ENCODE measurements around the gene VWA3B. TPM values are rescaled to one million over a fixed set of nuclear protein-coding genes. Genes with fewer than 3 reads are reported as not detected.

The VWA3B gene
- total and polyA plus RNA-seq, 12 donors = 0.06 to 1.4 (median 0.62) TPM; not detected in 1

GRCh38 chr2:98355881-98356280, 268.9 kb downstream of the VWA3B start:
- Histone ChIP-seq H3K4me1 (no peaks in the 10 kb centered on the region), H3K36me3 (no peaks in the 10 kb centered on the region), H3K9me3 (peaks cover 0 to 10% (median 0%) of the 10 kb centered on the region in 11 donors), H3K27me3 (peaks cover 0 to 50% (median 11%) of the 10 kb centered on the region in 7 donors), H3K4me3 (no peak overlapping the region), H3K27ac (no peak overlapping the region)
- no peak for ATAC-seq
- intact Hi-C loops (cut with DNase I) = no loop called here
- no peak for TF ChIP-seq CTCF (IDR thresholded peaks at IDR 0.05)
- DNase-seq = no peak
- WGBS, 2 donors = 27 to 31% methylated on average over 3 of the region's 3 CpGs

DNA sequence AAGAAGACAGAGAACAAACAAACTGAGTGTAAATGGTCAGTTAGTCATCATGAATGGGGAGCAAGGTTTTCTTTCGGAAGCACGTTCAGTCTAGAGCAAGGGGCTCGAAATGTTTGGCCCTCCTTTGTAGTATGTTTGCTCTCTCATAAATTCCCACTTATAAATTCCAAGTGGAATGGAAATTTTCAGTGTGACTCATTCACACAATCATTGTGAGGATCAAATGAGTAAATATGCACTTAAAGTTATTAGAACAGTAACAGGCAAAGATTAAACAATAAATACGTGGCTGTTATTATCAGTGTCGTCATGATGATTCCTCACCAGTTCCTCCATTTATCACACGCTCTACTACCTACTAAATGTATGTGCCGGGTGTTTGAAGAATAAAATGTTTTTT, 269.8 kb downstream of the VWA3B start:
- DNase-seq (no peak), ATAC-seq (no peak)
- H3K36me3 ChIP-seq = no peaks in the 10 kb centered on the region
- H3K27ac ChIP-seq = no peak overlapping the region
- TF ChIP-seq CTCF (IDR thresholded peaks at IDR 0.05) = no peak
- 87 to 88% methylated on average over 7 of the region's 7 CpGs for WGBS, 2 donors
- H3K4me3 ChIP-seq = no peak overlapping the region
- H3K4me1 ChIP-seq = no peaks in the 10 kb centered on the region
- H3K27me3 ChIP-seq = peaks cover 0 to 41% (median 7%) of the 10 kb centered on the region in 7 donors
- H3K9me3 ChIP-seq = peaks cover 0 to 10% (median 0%) of the 10 kb centered on the region in 11 donors
- intact Hi-C loops (cut with DNase I) = no loop called here

DNA sequence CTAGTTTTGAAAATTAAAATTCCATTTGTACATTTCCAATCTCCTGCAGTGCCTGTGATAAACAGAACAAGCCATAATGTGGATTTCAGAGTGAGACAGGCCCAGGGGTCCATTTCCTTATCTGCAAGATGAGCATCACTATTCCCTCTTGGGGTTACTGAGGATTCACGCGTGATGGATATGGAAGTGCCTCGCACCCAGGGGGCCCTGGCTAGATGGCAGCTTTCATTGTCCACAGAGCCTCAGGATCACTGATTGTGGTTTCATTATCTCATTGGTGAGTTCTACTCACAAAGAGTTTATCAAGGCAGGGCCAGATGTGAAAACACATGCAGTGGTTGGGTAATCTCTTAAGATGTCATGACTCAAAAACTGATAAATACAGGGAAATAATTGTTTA, 270.9 kb downstream of the VWA3B start:
- H3K27ac ChIP-seq = no peak overlapping the region
- no peak for DNase-seq
- ATAC-seq = no peak
- H3K4me3 ChIP-seq = no peak overlapping the region
- intact Hi-C loops (cut with DNase I) = no loop called here
- peaks cover 0 to 30% (median under 1%) of the 10 kb centered on the region in 7 donors for H3K27me3 ChIP-seq
- no peaks in the 10 kb centered on the region for H3K4me1 ChIP-seq
- TF ChIP-seq CTCF (IDR thresholded peaks at IDR 0.05) = no peak
- H3K36me3 ChIP-seq = no peaks in the 10 kb centered on the region
- 38 to 47% methylated on average over 3 of the region's 3 CpGs for WGBS, 2 donors
- peaks cover 0 to 10% (median 0%) of the 10 kb centered on the region in 11 donors for H3K9me3 ChIP-seq

GRCh38 chr2:98359986-98360385, 273.0 kb downstream of the VWA3B start:
- ATAC-seq (no peak), DNase-seq (no peak)
- Histone ChIP-seq H3K9me3 (peaks cover 0 to 11% (median 0%) of the 10 kb centered on the region in 11 donors), H3K4me3 (no peak overlapping the region), H3K27me3 (peaks cover 0 to 19% (median 0%) of the 10 kb centered on the region in 7 donors), H3K4me1 (no peaks in the 10 kb centered on the region), H3K27ac (no peak overlapping the region), H3K36me3 (no peaks in the 10 kb centered on the region)
- TF ChIP-seq CTCF (IDR thresholded peaks at IDR 0.05) = no peak
- intact Hi-C loops (cut with DNase I) = no loop called here
- WGBS, 2 donors = 68 to 93% methylated on average over 1 of the region's 1 CpG

Other genes with a start within 250 kb of the VWA3B start
- 10 to 100 TPM; 26.3 to 34.3 (median 30.7) TPM for gene TMEM131, start 91.2 kb upstream of the VWA3B start, total RNA-seq
- 10 to 100 TPM in 1 of 2 donors, 1 to 10 TPM in 1; 8.2 to 14.3 TPM for gene TMEM131, start 91.2 kb upstream of the VWA3B start, polyA plus RNA-seq

All from heart right ventricle (tissue), 16 donors.